Activated B cell treated with CpG ODN at 0.5 μM for 24 hours (primary cell): ENCODE data around the gene HOXB8. TPM values are rescaled to one million over a fixed set of nuclear protein-coding genes. Genes with fewer than 3 reads are reported as not detected.

Source experiments
- ATAC-seq: fragments of 200-7000 bp; cut with Tn5 transposase; one replicate; pipeline ENCODE4 v1.10.0; 2021; ENCODE audit warnings: low read depth, mild to moderate bottlenecking, moderate library complexity
- CTCF ChIA-PET: fragments of 350-600 bp; sonication (Branson Sonifier 250); formaldehyde crosslinking; loops from one replicate; lab custom pipeline; 2021; ENCODE audit warnings: antibody characterized with exemption; lab: Charles Lee
- POLR2A ChIA-PET: fragments of 350-600 bp; sonication (Branson Sonifier 250); formaldehyde crosslinking; loops from one replicate; lab custom pipeline; 2021; ENCODE audit warnings: antibody characterized with exemption; lab: Charles Lee
- DNase-seq: peaks from one replicate; pipeline ENCODE4 v3.0.0; 2022
- H3K27ac Mint-ChIP-seq: one replicate; pipeline ENCODE4 v1.8.0; 2020; ENCODE audit warnings: mixed read lengths
- H3K27me3 Mint-ChIP-seq: one replicate; pipeline ENCODE4 v1.8.0; 2021; ENCODE audit warnings: mixed read lengths
- H3K36me3 Mint-ChIP-seq: one replicate; pipeline ENCODE4 v1.8.0; 2021; ENCODE audit warnings: low read depth, mixed read lengths
- H3K4me1 Mint-ChIP-seq: one replicate; pipeline ENCODE4 v1.8.0; 2021; ENCODE audit warnings: mixed read lengths
- H3K4me3 Mint-ChIP-seq: one replicate; pipeline ENCODE4 v1.8.0; 2020; ENCODE audit warnings: mild to moderate bottlenecking, mixed read lengths
- H3K9me3 Mint-ChIP-seq: one replicate; pipeline ENCODE4 v1.8.0; 2020; ENCODE audit warnings: mixed read lengths
- CTCF ChIP-seq: fragments of 200-600 bp; IDR thresholded peaks from one replicate; pipeline ENCODE4 v1.8.0; 2022; ENCODE audit warnings: antibody characterized with exemption, mild to moderate bottlenecking
- intact Hi-C: fragments of 100-400 bp; cut with micrococcal nuclease; formaldehyde crosslinking; loops from one replicate; pipeline ENCODE4 v1.15.1; 2024
- total RNA-seq: library from RNA; stranded (reverse); gene quantifications from 2 replicates; pipeline ENCODE4 v1.2.3, GENCODE V29; 2022

HOXB8 gene
- total RNA-seq, 1 donor from 2014 or later, result not detected

- ATAC-seq, result no peak
- H3K9me3 Mint-ChIP-seq, result no peaks in the 10 kb centered on the region
- intact Hi-C loops, result no loop called here
Observed at GRCh38 chr17:48601207-48601538, 13.9 kb downstream of the HOXB8 start.

GRCh38 chr17:48600244-48601098 is 14.6 kb downstream of the HOXB8 start:
- Mint-ChIP-seq H3K4me3 (no peak overlapping the region), H3K9me3 (no peaks in the 10 kb centered on the region), H3K4me1 (peaks cover 26% of the 10 kb centered on the region), H3K36me3 (no peaks in the 10 kb centered on the region), H3K27ac (no peak overlapping the region), H3K27me3 (peaks cover 79% of the 10 kb centered on the region)
- no peak for ATAC-seq
- no peak for TF ChIP-seq CTCF
- no peak for DNase-seq
- CTCF ChIA-PET, result interaction anchor here (1.0 to 1.5 kb wide), 2 partner anchors 292 to 306 kb away, joined by 3 read pairs; no protein-coding TSS in a partner anchor
- POLR2A ChIA-PET, result interaction anchor here (0.7 to 1.4 kb wide), 2 partner anchors 10 to 13 kb away, joined by 5 to 7 read pairs; no protein-coding TSS in a partner anchor
- intact Hi-C loops, result no loop called here

More at GRCh38 chr17:48601207-48601538, 13.9 kb downstream of the HOXB8 start:
- CTCF ChIA-PET, result interaction anchor here (0.8 to 1.5 kb wide), 3 partner anchors 21 to 306 kb away, joined by 3 read pairs; no protein-coding TSS in a partner anchor
- no peak overlapping the region for H3K27ac Mint-ChIP-seq
- H3K36me3 Mint-ChIP-seq, result no peaks in the 10 kb centered on the region
- no peak for TF ChIP-seq CTCF
- no peak overlapping the region for H3K4me3 Mint-ChIP-seq
- peaks cover 26% of the 10 kb centered on the region for H3K4me1 Mint-ChIP-seq
- peaks cover 74% of the 10 kb centered on the region for H3K27me3 Mint-ChIP-seq
- POLR2A ChIA-PET, result interaction anchor here (0.7 to 1.4 kb wide), 3 partner anchors 9 to 39 kb away, joined by 3 to 7 read pairs (median 5); no protein-coding TSS in a partner anchor
- DNase-seq, result no peak

- Mint-ChIP-seq H3K4me3 (no peak overlapping the region), H3K27ac (no peak overlapping the region), H3K27me3 (peaks cover 76% of the 10 kb centered on the region), H3K9me3 (no peaks in the 10 kb centered on the region), H3K4me1 (peaks cover 24% of the 10 kb centered on the region), H3K36me3 (no peaks in the 10 kb centered on the region)
- no peak for TF ChIP-seq CTCF
- ChIA-PET CTCF (interaction anchor here (1.0 kb wide), 1 partner anchor 17 kb away, joined by 3 read pairs; no protein-coding TSS in a partner anchor), POLR2A (no interaction called here)
- intact Hi-C loops, result loop anchor here (5.0 to 10.0 kb wide), 2 partner anchors 148 to 445 kb away; no protein-coding TSS in a partner anchor
- ATAC-seq (no peak), DNase-seq (no peak)
Observed at GRCh38 chr17:48599354-48599753, 15.7 kb downstream of the HOXB8 start.

GRCh38 chr17:48598736-48599135 is 16.4 kb downstream of the HOXB8 start:
- ATAC-seq (no peak), DNase-seq (no peak)
- H3K27ac Mint-ChIP-seq, result no peak overlapping the region
- H3K27me3 Mint-ChIP-seq, result peaks cover 75% of the 10 kb centered on the region
- H3K4me1 Mint-ChIP-seq, result peaks cover 25% of the 10 kb centered on the region
- intact Hi-C loops, result loop anchor here (5.0 to 10.0 kb wide), 2 partner anchors 149 to 444 kb away; no protein-coding TSS in a partner anchor
- CTCF ChIA-PET, result interaction anchor here (1.0 to 1.4 kb wide), 2 partner anchors 17 to 27 kb away, joined by 3 to 4 read pairs; partner anchors contain the start of gene HOXB9
- POLR2A ChIA-PET, result no interaction called here
- H3K4me3 Mint-ChIP-seq, result no peak overlapping the region
- H3K36me3 Mint-ChIP-seq, result no peaks in the 10 kb centered on the region
- TF ChIP-seq CTCF, result no peak
- no peaks in the 10 kb centered on the region for H3K9me3 Mint-ChIP-seq
